Lung microvascular endothelial cell (primary cell): Measurements from ENCODE around the gene KLF6. TPM values are rescaled to one million over a fixed set of nuclear protein-coding genes. Genes with fewer than 3 reads are reported as not detected.
A peak's percentile ranks its signal among the peaks of the same experiment; 100 is the strongest.

Experiments used
- DNase-seq, 2 donors: peaks; one replicate each; pipeline versions ENCODE4 v3.0.0 to v3.0.0-alpha.2; 2010; ENCODE audit warnings: low read depth in 2 of 2
- total RNA-seq: library from RNA; depleted of rRNA; stranded (reverse); fragments of >200 nt; gene quantifications from 2 replicates; pipeline ENCODE4 v1.2.1, GENCODE V29; 2014

The KLF6 gene
- total RNA-seq: 63.2 and 170 TPM in 2 replicates

DNA sequence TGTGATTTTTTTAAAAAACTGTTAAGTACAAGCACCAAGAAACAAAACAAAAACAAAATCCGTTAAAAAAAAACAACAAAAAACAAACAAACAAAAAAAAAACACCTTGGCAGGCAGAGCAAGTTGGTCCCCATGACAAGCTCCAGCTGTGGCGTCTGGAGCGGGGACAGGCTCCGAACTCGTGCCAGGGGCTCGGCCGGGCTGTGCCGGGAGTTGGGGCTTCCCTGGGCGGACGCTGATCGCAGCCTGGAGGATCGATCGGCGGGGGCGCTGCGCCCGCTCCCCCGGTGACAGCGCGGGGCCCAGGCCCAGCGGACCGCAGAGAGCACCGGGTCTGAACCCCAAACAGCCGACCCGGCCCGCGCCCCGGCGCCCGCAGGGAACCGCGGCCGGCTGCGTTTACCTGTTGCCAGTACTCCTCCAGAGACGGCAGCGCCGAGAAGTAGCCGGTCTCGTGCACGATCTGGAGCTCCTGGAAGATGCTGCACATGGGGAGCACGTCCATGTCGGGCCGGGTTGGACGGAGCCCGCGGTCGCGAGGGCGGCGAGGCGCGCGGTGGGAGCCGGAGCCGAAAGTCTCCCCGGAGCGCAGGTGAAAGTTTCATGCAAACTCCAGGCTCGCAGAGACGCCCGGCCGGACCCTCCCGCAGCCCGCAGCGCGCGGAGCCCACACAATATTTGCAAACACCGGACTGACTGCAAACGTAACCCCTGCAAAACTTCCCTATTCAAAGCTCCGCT lies at the start of gene KLF6:
Gene KLF6 (minus strand): TSS at position 700 of the 741 bp plus-strand sequence. CDS start 195 bp downstream, at position 505.
- DNase-seq: peak; percentile 41 to 55

DNA sequence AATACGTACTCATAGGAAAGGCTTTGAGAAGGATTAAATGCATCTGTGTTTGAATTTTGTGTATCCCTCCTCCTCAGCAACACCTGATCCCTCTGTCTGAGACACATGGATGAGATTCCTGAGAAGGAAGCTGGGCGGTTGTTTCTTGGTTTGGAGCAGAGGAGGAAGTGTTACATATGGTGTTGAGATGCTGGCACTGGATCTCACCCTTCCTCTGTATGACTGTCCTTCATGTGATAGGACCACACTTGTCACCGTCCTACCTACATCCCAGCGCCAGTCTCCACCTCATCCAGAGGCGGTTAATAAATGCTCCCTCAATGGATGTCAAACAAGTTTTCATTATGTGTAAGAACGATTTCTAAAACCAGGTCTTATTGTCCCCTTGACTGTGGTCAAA lies 49.4 kb upstream of the KLF6 start:
- DNase-seq: no peak

DNA sequence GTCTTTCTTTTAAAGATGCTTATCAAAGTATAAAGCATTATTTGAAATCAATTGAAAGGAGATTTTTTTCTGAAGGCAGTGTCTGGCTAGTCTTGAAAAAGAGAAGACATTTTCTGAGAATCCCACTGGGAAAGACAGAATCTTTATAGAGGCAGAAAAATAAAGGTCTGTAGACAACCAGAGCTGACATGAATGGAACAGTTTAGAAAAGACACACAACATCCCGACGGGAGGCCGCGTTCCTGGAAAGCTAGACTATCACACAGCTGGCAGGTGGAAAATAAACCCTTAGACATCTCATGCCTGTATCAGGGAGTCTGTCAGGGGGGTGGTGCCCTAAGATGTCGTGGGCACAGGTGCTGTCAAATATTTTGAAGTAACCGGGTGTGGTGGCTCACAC lies 48.0 kb upstream of the KLF6 start:
- DNase-seq: no peak

DNA sequence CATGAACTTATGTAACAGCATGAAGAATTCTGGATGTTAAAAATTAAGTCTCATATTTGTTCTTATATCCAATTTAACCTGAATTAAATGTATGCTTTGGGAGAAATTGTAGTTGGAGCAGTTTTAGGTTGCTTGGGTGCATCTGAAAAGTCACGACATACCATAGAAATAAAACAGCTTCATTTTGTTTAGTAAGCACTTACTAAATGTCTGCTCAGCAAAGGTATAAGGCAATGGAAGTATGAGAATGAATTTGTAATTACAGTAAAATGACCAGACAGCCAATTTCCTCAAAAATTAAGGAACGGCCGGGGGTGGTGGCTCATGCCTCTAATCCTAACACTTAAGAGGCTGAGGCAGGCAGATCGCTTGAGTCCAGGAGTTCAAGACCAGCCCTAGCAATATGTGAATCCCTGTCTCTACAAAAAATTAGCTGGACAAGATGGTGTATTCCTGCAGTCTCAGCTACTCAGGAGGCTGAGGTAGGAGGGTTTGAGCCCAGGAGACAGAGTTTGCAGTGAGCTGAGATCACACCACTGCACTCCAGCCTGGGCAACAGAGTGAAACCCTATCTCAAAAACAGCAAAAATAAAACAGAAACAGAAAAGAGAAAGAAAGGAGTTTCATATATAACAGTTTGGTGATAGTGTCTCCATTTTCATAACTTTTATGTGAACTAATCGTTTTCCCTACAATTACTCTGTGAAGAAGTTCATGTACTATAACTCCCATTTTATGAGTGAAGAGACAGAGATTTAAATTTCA lies 47.2 kb upstream of the KLF6 start:
- DNase-seq: no peak

DNA sequence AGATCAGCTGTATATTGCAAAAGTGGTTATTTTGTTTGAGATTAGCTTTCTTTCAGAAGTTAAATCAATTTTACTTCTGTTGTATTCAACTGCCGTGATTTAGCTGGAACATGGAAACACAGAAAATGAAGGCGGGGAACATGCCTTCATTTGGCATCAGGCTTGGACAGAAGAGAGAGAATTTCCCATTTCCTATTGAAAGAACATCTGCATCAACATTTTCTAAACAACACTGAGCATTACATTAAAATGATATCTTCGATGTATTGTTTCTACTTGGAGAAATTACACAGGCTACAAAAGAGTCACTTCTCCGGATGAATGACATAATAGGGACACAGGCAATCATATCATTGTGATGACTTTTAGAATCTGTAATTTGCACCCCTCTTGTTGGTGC lies 46.6 kb upstream of the KLF6 start:
- peak in 1 of 2 donors; percentile 23 for DNase-seq

DNA sequence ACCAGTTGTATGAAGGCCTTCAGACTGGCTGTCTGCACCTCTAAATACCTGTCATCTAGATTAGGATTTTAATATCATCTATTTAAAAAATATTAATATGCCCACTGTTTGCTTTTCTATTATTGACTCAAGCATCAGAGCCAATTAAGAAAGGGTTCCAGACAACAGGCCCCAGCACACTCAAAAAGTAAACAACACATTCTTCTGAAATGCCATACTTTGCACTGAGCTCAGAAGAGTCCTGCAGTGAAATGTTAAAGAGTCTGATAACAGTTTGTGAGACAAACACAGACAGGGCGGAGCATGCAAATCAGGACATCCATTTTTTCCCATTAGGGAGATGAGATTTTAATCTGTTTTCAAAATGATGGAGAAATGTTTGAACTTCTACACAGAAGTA lies 45.9 kb upstream of the KLF6 start:
- no peak for DNase-seq

DNA sequence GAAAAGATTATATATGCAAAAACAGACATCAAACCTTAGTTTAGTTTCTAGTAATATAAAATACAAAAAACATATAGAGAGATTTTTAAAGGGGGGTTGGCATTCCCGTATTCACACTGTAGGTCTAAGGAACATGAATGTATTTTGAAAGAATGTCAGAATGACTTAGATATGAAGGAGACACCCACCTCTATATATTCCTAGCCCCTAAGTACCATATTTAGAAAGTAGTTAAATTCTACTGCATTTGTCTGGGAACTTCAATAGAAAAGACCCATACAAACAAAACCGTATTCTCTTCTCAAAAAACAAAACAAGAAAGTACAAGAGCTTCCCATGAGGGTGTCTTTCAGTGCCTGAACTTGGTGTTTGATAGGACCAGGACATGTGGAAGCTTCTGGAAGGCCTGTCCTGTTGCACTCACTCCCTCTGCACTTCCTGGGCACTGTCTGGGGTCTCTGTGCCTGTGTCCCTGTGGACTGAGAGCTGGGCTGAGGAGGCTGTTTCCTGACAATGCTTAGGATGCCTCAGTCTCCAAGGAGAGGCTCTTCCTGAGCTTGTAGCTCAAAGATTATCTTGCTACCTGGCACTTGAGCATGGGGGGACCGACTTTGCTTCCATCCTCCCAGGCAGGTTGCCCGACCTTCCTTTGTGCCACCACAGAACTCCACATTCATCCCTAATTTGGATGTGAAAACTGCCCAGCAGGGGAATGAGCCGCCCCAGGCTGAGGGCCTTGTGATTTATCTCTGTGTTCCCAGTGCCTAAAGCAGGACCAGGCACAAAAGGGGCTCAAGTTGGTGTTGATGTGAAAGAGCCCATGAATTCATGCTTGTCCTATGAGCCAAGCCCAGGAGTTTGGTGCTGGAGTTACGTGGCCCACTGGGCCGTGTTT lies 44.4 kb upstream of the KLF6 start:
- peak in 1 of 2 donors; percentile 37 for DNase-seq

DNA sequence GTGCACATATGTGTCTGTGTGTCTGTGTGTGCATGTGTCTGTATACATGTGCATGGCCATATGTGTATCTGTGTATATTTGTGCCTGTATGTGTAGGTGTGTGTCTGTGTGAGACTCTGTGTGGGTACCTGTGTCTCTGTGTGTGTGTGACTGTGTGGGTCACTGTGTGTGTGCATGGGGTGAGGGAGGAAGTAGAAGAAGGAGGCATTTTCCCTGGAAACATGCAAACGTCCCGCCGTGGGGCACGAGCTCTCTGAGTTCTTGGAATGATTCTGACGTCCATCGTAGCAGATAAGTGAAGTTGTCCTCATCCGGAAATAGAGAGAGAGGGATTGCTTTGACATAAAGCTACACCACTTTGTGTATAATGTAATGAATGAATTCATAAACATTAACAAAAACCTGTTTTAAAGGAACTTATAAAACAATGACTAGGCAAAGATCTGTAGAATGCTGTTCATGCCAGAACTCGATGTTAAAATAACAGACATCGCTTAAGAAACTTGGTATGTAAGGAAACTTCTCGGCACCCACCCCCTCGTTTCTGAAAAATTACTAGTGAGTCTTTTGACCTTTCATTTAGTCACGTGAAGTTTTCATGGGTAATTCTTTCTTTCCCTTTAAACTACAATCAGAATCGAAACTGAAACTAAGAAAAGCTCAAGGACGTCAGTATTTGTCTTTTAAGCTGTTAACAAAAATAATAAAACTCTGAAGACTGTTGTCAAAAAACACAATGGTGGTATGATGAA lies 43.6 kb upstream of the KLF6 start:
- peak; percentile 65 to 82 for DNase-seq

DNA sequence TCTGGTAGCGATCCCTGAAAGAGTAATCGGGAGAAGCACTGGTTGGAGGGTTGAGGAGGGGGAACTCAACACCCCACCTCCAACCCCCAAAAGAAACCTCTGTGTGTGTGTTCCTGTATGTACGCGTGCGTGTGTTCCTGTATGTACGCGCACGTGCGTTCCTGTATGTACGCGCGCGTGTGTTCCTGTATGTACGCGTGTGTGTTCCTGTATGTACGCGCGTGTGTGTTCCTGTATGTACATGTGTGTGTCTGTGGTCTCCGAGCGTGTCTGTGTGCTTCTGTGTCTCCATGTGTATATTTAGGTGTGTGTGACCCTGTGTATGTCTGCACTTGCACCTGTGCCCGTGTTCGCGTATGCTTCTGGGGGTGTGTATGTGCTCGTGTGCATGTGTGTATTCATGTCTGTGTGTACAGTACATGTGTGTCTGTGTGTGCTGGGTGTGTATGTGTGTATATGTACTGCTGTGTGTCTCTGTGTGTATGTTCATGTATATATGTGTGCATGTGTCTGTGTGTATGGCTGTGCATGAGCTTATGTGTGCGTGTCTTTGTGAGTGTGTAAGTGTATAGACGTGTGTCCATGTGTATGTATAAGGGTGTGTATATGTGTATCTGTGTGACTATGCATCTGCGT lies 42.9 kb upstream of the KLF6 start:
- DNase-seq: no peak

DNA sequence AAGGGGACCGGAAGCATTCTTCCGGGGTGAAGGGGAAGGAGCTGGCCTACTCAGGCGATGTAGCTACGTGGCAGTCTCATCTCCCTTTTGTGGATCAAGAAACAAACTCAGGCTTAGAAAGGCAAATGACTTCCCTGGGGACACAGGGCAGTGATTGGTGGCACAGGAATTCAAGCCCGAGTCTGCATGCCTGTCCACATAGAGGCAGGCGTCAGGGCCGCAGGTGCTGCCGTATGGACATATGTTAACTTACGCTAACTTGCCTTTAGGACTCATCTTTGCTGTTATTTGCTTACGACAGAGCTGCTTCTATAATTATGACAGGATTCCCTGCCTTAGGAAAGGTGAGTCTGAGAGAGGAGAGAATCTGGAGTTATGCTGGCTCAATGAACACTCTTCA lies 42.3 kb upstream of the KLF6 start:
- no peak for DNase-seq

DNA sequence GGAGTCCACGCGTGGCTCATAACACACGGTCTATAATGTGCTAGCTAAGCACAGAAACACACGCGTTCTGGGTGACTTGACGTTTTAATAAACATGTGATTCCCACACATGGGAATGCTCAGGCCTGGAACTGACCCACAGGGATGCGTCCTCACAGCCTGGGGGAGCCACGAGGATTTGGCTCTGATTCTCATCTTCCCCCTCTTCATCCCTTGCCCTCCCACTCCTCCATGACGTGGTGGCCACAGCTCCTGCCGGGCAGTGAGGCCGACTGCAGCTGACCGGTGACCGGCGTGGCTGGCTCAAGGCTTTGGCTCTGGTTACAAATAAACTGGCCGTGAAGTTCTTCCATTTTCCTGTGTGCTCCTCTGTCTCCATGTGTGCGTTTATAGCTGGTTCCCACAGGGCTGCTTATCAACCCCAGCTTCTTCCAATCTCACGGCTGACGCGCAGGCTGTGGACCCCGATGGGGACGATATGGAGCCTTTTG lies 40.9 kb upstream of the KLF6 start:
- no peak for DNase-seq

DNA sequence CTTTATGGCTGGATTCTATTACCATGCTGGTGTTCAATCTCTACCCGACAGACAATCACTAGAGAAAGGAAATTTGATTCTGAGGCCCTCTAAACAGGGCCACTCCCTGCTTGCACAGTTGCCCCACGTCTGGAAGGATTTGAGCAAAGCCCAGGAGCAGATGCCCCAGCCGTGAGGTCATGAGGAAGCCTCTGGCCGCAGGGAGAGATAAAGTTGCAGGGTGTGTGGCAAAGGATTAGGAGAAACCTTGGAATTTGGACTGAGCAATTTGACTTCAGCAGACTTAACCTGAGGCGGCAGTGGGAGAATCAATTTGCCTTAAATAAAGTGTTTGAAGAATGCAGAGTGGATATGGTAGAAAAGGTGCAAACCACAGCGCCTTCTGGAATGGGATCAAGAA lies 40.2 kb upstream of the KLF6 start:
- DNase-seq: no peak

DNA sequence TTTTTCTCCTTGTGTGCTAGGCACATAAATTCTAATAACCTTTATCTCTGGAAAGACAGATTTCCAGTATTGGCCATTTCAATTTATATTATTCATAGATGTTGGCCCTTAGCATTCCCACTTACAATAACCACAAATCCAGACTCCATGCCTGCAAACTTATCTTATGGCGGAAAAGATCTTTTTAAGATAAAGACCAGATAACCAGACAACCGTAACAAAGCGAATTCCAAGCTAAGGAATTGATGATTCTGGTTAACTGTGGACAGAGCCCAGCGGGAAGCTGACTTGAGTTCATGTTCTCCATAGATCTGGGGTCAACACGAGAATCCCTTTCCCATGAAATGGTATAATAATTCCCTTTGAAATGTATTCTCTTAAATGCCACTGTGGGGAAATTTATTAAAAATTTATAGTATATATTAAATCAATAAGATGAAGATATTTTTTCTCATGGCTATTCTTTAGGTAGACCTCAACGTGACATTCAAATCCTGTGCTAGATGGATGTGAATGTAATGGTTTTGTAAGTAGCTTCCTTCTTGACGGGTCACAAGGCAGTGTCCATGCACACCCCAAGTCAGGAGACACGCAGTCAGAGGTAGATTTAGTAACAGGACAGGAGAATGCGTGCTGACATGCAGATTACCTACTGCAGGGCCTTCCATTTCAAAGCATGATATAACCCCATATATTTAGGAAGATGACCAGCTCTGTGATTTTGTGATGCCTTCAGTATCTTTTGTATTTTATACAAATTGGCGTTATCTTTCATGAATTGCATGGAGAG lies 37.7 kb upstream of the KLF6 start:
- DNase-seq: no peak

DNA sequence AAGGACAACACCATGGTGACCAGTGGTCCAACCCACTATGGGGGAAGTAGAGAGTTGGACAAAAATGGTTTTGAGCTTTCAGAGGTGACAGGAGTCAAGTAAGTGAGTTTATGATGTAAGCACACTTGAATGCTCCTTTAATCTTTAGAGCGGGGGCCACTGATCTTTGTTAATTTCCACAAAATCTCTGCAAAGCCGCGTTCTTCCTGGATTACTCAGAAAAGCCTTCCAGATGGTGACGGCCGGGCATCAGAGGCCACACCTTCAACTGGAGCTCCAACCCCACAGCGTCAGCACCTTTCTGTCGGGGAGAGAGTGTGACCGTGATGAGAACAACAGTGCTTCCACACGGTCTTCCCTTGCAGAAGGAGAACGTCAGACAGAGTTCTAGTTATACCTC lies 35.2 kb upstream of the KLF6 start:
- DNase-seq: no peak

DNA sequence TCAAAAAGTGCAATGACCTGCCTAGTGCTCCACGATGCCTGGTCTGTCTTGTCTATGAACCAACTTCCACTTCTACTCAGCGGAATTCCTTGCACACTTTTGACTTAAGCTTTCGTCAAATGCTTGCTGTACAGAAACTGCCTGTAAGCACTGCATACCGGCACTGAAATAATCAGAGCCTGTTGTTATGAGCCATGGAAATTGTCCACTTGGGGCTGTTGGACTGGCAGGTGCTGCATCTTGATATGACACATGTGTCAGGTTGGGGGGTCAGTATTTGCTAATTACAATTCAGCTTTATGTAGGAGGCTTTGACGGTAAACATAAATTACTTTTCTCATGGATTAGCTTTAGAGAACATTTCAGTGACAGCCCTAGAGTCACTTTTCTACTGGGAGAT lies 32.0 kb upstream of the KLF6 start:
- no peak for DNase-seq

DNA sequence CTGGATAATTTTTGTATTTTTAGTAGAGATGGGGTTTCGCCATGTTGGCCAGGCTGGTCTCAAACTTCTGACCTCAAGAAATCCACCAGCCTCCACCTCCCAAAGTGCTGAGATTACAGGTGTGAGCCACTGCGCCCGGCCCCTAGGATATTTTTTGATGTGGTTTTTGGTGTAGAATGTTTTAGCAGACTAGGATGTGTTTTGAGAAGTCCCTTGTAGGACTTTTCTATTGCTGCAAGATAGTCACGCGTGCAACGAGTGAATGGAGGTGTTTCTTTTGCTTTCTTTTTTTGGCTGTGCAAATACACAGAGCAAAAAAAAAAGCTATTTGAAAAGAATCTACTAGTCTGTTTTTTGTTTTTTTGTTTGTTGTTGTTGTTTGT lies 29.8 kb upstream of the KLF6 start:
- DNase-seq: no peak

DNA sequence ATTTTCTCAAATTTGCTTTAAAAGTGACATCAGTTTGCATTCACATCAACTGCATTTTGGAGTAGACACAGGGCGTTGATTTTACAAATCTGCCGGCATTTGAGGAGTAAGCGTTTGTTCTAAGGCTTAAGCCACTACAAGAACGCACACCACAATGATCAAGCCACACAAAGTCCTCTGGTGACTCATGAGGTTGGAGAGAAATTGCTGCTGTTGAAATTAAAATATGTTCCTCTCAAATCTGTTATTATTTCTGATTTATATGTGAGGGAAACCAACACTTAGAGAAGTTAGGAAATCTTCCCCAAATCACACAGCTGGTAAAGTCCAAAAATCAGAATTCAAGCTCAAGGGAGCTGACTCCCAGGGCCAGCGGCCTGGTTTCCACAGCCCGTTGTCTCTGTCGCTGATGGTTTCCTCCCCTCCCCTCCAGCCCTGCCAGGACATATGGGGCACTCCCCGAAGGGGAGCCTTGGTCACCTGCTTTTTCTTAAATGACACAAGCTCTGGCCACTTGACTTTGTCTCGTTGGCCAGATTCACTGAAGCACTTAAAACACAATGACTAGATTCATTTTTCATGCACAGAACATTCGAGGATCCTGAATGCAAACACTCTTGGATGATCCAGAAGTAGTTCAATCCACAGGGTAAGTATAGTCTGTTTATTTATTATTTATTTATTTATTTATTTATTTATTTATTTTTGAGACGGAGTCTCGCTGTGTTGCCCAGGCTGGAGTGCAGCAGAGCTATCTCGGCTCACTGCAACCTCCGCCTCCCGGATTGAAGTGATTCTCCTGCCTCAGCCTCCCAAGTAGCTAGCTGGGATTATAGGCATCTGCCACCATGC lies 29.2 kb upstream of the KLF6 start:
- no peak for DNase-seq

DNA sequence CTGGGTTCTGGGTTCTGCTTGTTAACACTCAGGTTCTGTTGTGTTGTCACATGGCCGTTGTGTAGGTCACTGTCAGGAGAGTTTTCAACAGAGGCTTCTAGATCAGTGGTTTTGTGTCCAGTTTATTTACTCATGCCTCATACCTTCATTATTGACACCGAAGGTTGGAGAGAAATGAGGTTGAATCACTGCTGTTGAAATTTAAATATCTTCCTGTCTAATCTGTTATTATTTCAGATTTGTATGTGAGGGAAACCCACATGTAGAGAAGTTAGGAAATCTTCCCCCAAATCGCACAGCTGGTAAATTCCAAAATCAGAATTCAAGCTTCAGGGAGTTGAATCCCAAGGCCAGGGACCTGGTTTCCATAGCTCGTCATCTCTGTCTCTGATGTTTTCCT lies 28.3 kb upstream of the KLF6 start:
- DNase-seq: no peak

DNA sequence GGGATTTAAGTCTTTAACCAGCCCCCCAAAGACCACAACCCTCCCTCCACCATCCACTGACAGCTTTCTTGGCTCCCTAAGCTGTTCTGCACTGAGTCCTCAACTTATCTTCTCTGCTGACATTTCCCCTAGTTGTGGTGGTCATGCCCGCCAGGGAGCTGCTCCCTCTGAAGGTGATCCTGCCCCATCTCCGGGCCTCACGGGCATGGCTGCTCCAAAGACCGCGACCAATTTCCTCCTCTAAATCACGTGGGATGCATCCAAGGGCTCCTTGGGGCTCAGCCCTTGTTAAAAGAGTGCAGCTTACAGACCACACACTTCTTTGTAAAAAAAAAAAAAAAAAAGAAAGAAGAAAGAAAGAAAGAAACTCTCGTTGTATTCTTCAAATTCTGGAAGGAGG lies 27.1 kb upstream of the KLF6 start:
- no peak for DNase-seq
